Measurements from ENCODE around the gene PIEZO1.

Gene PIEZO1

DNA sequence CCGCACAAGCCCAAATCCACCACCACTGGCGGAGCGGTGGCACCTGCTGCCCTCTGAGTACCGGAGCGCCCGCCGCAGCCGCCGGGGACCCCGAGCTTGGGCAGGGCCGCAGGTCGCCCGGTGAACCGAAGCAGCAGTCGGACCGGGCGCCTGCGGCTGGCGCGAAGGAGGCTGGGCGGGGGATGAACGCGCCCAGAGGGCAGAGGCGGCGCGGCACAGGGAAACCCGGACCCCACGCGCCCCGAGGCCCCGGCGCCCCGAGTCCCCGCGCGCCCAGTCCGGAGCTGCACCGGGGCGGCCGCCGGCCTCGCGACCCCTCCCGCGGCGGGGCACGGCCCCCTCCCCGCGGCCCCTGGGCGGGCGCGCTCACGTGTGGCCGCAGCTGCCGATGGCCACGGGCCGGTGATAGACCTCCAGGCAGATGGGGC, 79.2 kb downstream of the PIEZO1 start:
- no peak for DNase-seq (ENCODE audit: low read depth in 3 of 3)

DNA sequence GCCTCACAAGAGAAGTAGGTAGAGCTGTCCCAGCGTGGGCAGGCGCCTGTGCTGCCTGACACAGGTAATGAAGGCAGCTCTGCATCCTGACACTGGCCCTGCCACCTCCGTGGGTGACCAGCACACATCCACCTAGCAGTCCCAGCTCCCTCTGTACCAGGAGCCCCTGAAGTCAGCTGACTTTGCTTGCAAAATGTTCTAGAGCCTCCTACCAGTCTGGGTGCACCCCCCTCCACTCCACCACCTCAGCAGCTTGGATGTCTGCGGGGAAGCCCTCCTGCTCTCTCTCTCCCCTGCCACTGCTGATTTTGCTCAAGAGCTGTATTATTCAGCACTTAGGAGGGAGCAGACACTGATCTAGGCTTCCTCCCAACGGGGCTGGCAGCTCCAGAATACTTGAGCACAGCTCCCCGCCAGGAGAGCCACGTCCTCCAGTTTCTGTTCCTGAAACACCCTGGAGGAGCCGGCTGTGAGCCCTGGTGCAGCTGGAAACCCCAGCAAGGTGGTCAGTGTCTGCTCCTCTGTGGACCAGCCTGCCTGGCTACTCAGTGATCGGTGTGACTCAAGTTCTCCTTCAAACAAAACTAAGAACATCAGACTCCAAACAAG, 79.8 kb downstream of the PIEZO1 start:
- no peak for DNase-seq (ENCODE audit: low read depth in 3 of 3)

DNA sequence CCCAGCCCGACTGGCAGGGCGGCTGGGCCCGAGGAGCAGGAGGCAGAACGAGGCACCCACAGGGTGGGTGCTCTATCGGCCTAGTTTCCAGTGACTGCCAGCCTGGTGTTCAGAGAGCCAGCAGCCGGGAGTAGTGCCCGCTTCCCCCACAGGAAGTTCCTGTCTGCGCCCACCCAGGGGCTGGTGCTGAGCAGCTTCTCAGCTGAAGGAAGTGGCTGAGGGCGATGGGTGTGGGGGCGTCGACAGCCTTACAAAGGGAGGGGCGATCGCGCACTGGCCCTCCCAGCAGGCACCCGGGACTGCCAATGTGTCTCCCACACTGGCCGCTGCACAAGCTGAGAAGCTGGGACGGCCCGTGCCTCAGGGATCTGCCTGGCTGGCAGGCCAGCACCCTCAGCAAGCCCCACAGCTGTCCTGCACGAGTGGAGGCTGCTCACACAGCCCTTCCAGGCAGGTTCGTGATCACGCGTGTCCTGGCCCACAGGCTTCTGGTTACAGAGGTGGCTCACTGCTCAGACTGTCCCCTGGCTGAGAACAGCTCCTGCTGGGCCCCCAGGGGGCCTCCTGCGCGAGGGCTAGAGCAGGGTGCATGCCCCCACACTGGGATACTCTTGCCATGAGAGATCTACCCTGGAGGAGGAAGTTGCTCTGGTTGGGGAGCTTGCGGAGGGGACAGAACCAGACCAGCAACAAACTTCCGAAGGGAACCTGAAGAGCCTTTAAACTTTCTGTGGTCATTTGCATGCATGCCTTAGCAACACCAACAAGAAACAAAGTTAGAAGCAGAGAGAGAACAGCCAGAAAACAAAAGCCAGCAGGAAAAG, 81.3 kb downstream of the PIEZO1 start:
- DNase-seq (ENCODE audit: low read depth in 3 of 3), result peak in 2 of 3 donors; percentile 48 to 73

DNA sequence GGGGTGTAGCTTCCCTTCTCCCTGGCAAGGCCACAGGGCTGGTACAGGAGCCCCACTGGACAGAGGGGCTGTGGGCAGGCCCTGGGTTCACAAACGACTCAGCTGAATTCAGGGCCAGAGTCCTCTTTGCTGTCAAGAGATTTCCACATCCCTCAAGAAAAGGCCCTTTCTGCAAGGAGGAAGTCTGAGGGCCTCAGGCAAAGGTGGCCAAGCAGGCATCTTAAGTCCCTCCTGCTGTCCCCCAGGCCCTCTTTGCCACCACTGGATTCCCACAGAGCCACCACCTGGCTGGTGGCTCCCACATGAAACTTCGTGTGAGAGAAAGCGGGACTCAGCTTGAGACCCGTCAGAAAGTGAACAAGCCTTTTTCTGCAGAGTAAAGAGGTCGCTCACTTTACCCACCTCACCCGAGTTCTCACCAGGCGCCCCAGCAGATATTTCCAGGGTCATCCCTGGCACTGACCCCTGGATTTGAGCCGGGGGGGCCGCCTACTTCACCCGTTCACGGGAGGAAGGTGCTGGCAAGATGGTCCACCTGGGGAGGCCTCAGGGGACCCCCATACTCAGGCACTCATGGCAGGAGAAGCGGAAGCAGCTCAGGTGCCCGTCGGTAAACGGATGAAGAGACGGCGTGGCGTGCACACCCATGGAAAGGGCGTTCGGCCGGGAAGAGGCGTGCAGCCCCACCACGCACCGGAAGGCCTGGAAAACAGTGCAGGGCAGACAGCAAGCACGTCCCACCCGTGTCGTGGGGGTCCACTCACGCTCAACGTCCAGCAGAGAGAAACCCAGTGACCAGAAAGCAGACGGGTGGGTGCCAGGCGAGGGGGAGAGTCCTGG, 82.4 kb downstream of the PIEZO1 start:
- peak in 1 of 3 donors; percentile 26 for DNase-seq (ENCODE audit: low read depth in 3 of 3)

DNA sequence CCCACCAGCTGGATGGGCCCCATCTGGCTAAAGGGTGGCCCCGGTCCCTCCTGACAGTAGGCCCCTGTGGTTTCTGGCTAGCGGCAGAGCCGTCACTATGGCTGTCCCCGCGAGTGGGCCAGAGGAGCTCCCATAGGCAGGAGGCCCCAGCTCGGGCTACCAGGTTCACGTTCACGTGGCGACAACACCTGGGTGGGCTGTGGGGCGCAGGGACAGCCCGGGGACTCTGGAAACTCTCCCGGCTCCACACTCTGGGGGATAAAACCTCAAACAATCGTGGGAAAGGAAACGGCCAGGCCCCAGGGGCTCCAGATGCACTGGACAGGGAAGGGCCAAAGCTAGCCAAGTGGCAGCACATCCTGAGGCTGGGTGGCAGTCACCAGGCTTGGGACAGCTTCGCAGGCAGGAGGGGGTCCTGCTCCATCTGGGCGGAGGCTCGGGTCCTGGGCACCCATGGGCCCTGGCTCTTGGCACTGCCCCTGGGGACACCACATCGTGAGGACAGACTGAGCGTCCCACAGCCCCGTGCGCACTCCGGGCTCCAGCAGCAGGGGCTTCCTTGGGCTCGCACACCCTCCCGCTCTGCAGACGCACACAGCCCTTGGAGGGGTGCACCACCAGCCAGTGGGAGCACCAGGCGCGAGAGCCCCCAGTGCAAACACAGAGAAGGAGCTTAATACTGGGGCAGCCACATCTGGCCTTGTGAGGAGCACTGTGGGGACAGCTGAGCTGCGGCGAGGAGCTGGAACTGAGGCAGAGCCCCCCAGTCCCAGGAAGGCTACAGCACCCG, 83.2 kb downstream of the PIEZO1 start:
- peak in 1 of 3 donors; percentile 31 for DNase-seq (ENCODE audit: low read depth in 3 of 3)

DNA sequence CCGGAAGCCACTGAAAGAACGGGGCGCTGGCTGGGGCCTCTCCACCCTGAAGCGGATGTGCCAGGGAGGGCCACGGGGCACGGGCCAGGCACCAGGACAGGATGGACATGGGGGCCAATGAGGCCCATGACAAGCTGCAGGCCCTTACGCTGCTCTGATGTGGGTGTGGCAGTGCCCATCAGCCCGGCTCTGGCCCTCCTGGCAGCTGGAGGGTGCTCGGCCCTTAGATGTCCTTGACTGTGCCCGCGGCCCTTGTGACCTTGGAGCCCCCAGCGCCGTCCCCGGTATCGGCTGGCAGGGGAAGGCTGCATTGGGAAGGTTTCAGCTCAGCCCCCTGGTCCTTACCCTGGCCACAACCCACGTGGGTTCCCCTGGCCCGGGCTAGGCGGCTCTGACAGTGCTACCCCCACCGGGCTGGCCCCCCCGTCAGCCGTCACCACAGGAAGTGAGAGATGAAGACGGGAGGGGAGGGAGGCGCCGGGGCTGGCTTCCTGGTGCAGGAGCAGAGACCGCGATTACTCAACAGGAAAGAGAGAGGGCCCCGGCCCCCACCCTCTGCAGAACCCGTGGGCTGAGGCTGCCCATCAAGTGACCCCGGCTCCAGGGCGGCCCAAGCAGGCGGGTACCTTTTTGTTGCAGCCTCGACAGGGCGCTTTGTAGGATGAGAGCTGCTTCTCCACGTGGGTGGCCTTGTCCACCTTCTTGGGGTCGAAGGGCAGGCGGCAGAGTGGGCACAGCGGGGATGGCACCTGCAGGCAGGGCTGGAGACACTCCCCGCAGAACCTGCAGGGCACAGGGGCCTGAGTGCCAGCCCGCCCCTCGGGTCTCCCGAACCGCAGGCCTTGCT, 84.2 kb downstream of the PIEZO1 start:
- peak; percentile 85 to 94 (median 89) for DNase-seq (ENCODE audit: low read depth in 3 of 3)

DNA sequence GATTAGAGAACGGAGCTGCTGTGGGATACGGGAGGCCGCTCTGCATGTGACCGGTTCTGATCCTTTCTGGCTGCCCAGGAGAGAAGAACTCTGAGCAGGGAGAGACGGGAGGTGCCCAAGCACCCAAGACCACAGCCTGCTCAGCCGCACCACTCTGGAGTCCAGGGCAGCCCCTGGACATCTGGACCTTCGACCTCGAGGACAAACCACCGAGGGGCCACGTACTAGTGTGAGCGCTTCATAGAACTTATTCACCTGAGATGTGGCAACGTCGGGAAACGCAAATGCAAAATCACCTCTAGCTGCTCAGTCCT, 84.7 kb downstream of the PIEZO1 start:
- DNase-seq (ENCODE audit: low read depth in 3 of 3), result no peak

DNA sequence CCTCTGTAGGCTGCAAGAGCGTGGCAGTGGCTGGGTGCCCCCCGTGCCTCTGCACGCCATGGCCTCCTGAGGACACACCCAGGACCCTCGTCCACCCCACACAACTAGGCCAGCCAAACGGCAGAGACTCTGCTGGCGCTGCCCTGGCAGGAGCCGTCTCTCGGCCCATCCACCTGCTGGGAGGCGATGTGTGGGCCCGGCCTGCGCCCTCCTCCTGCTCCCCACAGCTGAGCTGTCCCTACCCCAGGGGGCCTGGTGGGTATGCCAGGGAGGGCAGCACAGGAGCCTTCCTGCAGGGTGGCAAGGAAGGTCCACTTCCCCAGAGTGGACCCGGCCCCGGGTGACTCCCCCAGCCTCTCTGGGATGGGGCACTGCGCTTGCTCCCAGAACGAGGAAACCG, 85.8 kb downstream of the PIEZO1 start:
- DNase-seq (ENCODE audit: low read depth in 3 of 3), result no peak

DNA sequence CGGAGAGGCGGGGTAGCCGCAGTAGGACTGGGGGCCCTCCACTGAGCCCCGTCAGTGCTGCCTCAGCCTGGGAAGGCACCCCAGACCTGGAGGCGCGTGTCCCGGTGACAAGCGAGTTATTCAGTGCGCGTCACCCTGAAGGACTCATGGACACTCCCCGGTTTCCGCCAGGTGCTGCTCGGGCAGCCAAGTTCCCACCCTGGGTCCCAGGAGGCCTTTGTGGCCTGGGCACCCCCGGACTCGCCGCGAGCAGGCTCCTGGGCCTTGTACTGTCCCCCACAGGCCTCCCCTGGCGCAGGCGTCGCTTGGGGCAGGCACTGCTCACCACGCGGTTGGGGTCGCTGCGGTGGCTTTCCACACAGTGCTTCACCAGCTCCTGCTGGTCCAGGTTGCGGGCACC, 86.4 kb downstream of the PIEZO1 start:
- DNase-seq (ENCODE audit: low read depth in 3 of 3), result no peak

DNA sequence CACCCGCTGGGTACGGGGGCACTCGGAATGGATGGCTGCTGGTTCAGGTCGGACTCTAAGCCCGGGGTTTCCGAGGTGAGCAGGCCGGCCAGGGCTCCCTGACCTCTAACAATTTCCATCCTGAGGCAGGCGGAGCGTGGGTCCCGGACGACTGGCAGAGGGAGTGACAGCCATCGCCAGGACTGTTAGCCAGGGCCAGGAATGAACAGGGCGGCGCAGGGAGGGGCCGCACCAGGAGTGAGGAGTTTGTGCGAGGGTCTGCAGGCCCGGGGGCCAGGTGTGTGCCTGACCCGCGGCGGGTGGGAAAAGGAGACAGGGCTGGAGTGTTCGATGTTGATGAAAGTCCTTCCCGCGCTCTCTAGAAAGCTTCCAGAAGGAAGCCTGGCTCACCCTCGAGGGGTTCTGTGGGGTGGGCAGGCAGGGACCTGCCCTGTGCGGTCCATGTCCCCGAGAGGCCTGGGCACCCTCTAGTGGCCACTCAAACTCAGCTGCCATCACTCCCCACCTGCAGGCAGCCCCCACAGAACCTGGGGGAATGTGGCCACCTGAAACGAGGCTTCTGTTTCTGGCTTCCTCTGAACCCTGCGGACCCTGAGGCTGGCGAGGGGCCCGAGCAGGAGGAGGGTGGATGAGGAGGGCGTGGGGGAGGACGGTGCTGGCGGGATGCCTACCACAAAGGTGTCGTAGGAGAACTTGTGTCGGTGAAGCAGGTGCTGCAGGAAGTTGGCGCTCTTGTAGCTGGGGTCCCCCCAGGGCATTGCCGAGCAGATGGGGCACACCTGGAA, 87.0 kb downstream of the PIEZO1 start:
- no peak for DNase-seq (ENCODE audit: low read depth in 3 of 3)

DNA sequence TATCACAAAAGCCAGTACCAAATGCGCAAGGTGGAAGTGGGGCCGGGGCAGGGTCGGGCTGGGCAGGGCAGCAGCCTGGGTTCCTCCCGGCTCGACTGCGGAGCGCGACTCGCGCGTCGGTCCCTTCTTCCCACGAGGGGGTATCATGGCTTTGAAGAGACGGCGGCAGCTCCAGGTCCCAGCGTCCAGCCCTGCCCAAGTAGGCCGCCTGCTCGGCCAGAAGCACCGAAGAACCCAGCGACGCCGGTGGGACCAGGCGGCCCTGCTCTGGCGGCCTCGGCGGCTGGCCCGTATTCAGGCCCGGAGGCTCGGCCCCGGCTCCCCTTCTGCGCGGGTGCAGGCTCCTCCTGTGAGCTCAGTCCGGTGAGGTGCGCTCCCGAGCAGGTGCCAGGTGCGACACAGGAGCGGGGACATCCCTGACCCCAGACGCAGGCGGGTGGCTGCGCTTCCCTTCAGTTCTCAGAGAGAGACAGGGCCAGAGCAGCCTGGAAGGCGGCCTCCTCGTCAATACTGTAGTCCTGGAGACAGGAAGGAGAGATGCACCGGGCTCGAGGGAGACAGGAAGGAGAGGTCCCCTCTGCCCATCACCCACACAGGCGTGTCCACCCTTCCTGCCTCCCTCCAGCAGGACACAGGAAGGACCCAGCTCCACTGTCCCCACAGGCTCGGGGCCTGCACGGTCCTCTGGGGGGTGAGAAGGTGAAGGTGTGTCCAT, 87.7 kb downstream of the PIEZO1 start:
- DNase-seq (ENCODE audit: low read depth in 3 of 3), result no peak

DNA sequence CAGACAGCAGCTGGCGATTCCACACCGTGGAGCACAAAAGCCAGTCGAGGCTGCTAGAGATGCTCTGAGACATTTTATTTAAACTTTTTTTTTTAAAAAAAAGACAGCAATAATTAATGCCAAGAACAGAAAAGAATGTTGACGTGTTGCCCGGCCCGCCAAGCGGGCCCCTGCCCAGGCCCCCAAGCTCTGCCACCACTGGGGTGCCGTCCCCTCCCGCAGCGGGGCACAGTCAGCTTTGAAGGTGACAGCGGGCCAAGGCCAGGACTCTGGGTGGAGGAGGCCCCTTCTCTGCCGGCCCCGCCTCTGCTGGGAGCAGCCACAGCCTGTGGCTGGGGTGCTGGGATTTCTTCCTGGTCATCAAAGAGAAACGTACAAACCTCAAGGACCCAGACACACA, 88.6 kb downstream of the PIEZO1 start:
- DNase-seq (ENCODE audit: low read depth in 3 of 3), result no peak

DNA sequence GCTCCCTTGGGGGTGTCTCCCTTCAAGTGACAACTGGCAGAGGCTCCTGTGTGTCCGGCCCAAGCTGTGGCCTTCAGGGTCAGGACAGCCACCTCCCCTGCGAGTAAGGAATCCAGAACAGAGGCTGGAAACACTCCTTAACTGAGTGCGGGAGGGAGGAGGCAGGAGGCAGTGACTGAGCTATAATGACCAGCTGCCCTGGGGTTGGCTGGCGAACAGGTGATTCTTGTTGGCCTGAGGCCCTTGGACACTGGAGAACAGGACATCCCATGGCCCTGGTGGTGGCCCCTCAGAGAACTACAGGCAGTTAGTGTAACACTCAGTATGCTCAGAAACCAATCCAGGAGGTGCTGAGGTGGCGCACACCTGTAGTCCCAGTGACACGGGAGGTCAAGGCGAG, 89.3 kb downstream of the PIEZO1 start:
- no peak for DNase-seq (ENCODE audit: low read depth in 3 of 3)

DNA sequence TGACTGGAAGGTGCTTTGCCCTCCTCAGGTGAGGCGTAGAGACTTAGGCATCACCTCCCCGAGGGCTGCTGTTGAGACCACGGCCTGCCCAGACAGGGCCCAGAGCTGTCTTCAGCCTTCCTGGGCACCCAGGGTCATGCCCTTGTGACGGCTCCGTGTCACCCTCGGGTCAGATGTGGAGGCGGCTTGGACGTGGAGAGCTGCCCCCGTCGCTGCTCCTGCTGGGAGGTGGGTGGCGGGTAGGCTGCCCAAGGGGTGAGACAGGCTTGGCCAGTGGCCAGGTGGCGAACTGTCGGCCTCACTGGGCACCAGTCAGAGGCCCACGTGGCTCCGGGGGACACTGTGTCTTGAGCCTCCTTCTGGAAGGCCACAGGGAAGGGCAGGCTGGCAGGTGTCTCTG, 89.8 kb downstream of the PIEZO1 start:
- DNase-seq (ENCODE audit: low read depth in 3 of 3), result no peak

DNA sequence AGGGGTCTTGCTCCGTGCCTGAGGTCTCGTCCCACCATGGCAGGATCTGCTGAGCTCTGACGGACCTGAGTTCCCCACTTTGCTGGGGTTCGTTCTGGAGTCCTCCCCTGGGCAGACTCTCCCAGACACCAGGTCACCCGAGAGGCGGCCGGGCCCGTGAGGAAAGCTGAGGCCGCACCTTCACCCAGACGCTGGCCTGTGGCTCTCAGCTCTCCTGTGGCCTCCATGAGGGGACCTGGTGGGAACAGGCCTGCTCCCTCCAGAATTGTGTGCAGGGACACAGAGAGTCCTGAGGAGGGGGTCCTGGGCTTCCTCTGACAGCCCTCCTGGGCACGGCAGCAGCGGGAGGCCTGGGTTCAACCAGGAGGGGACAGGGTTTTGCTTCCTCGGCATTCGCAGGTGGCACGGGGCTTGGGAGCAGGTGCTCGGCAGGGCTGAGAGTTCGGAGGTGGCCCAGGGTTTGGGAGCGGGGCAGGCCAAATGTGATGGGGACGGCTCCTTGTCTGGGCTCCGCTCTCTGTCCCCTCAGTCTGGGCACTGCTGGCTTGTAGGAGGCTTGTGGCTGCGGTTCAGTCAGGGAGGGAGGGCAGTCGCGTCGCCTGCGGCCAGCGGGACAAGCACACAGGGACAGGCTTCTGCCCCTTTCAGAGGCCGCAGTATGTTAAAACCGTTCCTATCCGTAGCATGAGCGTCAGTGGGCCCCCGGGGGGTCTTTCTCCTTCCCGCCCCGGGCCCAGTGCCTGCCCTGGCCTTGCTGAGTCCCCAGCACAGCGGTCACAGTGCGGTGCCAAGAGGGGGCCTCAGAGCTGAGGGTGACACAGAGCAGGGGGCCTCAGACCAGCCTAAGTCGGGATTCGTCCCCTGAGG, 90.6 kb downstream of the PIEZO1 start:
- DNase-seq (ENCODE audit: low read depth in 3 of 3), result no peak

DNA sequence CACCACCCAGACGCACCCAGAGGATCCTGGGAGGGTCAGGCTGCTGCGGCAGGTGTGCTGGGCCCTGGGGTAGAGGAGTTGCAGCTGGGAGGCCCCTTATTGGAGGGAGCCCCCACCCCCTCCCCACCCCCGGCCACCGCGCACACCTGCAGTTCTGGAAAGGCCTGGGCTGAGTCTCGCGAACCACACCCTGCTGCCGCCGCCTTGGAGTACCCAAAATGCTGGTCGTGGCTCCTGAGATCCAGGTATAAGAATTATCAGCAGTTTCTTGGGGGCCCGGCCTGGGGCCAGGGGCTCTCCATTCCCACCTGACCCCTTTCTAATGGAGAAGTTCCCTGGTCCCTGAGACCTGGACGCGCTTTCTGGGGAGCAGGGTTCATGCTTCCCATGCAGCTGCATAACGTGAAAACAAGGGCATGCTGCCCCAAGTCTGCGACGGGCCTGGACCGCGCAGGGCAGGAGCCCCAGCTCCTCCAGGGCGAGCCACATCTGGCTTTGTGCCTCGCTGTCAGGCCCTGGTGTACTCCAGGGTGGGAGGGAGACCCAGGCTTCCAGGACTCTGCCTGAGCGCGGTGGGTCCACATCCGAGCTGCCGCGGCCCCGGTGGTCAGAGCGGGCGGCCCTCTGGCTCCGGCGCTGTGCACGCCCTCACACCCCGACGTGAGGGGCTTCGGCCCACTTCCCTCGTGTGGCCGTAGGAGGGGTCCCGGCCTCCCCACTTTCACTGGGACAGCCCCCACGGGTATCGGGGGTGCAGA, 91.4 kb downstream of the PIEZO1 start:
- DNase-seq (ENCODE audit: low read depth in 3 of 3), result no peak

DNA sequence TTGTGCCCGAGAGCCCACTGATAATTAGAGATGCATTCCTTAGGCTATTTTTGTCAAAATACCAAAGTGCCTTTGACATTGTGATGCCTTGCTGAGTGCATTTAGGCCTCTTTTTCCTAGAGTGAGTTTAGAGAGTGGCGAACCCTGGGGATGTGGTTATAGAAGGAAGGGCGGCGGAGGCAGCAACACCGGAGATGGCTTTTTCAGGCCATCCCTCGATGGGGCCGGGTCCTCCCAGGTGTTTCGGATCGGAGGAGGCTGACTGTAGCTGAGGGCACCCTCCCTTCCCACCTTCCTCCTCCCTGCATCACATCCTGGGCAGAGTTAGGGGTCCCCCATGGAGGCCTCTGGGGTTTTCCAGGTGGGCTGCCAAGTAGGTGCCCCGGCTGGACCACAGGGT, 92.2 kb downstream of the PIEZO1 start:
- no peak for DNase-seq (ENCODE audit: low read depth in 3 of 3)
